K562 (cell line): ENCODE measurements around the gene ZNF577. TPM values are rescaled to one million over a fixed set of nuclear protein-coding genes. Genes with fewer than 3 reads are reported as not detected.
A peak's percentile ranks its signal among the peaks of the same experiment; 100 is the strongest.

ENCODE experiments used
- ATF7 ChIP-seq: fragments of 450-650 bp; IDR thresholded peaks from 2 replicates; pipeline ENCODE4 v1.7.1; 2014; ENCODE audit warnings: mild to moderate bottlenecking, moderate library complexity
- DIDO1 ChIP-seq: fragments of 450-650 bp; IDR thresholded peaks from 2 replicates; pipeline ENCODE4 v1.6.1; 2016; ENCODE audit warnings: low read depth, missing biosample characterization, missing genetic modification characterization
- HCFC1 ChIP-seq: IDR thresholded peaks from 2 replicates; pipeline ENCODE4 v1.6.1; 2012; ENCODE audit warnings: low read depth, low read length, improper control_type of control experiment
- HDGF ChIP-seq: fragments of 450-650 bp; IDR thresholded peaks from 2 replicates; pipeline ENCODE4 v1.6.1; 2016
- ID3 ChIP-seq, 2 experiments: fragments of 250-450 bp in 1 of 2; fragments of 450-650 bp in 1 of 2; sonication (Bioruptor Pico) in 1 of 2; IDR thresholded peaks; 2 replicates each; pipeline versions ENCODE4 v1.6.1 to v1.8.0; 2016 to 2021; ENCODE audit warnings: mild to moderate bottlenecking in 2 of 2, moderate library complexity in 2 of 2, missing compliant biosample characterization in 1 of 2, missing genetic modification characterization in 1 of 2
- NEUROD1 ChIP-seq: fragments of 150-350 bp; IDR thresholded peaks from 2 replicates; pipeline ENCODE4 v1.6.1; 2014; ENCODE audit warnings: borderline replicate concordance, low read length, low read depth; ENCODE audit not compliant: partially characterized antibody
- NFRKB ChIP-seq: fragments of 450-650 bp; IDR thresholded peaks from 2 replicates; pipeline ENCODE4 v1.6.1; 2016; ENCODE audit warnings: low read depth
- PPARD ChIP-seq: fragments of 250-450 bp; sonication (Bioruptor Pico); IDR thresholded peaks from 2 replicates; pipeline ENCODE4 v1.8.0; 2022; ENCODE audit warnings: inconsistent platforms, mild to moderate bottlenecking, moderate library complexity
- RBM25 ChIP-seq: fragments of 200-400 bp; formaldehyde crosslinking; IDR thresholded peaks from 2 replicates; pipeline ENCODE4 v1.6.1; 2018; ENCODE audit warnings: low read length, low read depth, moderate library complexity; ENCODE audit not compliant: severe bottlenecking
- TFAP4 ChIP-seq: sonication (generic); formaldehyde crosslinking; IDR thresholded peaks from 2 replicates; pipeline ENCODE4 v1.8.0; 2022; ENCODE audit warnings: missing genetic modification reagents, mild to moderate bottlenecking, moderate library complexity, borderline replicate concordance
- THAP7 ChIP-seq: fragments of 250-450 bp; sonication (Bioruptor Pico); IDR thresholded peaks from 2 replicates; pipeline ENCODE4 v1.5.0; 2021
- XRCC5 ChIP-seq: fragments of 200-400 bp; formaldehyde crosslinking; IDR thresholded peaks from 2 replicates; pipeline ENCODE4 v1.6.1; 2017; ENCODE audit warnings: low read depth, mild to moderate bottlenecking, low read length
- YY1 ChIP-seq, 3 experiments: IDR thresholded peaks; 2 replicates each; pipeline ENCODE4 v1.6.1; 2011; ENCODE audit warnings: low read length in 2 of 3, mild to moderate bottlenecking in 2 of 3, moderate library complexity in 2 of 3, borderline replicate concordance in 1 of 3, control low read depth in 1 of 3, low read depth in 1 of 3; ENCODE audit not compliant: insufficient read depth in 3 of 3, insufficient replicate concordance in 2 of 3, control insufficient read depth in 1 of 3, insufficient read length in 1 of 3; ENCODE audit errors: extremely low read depth in 1 of 3
- ZKSCAN1 ChIP-seq: fragments of 150-350 bp; IDR thresholded peaks from 2 replicates; pipeline ENCODE4 v1.6.1; 2016; ENCODE audit warnings: low read depth, low read length
- ZNF316 ChIP-seq: fragments of 450-650 bp; IDR thresholded peaks from 2 replicates; pipeline ENCODE4 v1.6.1; 2016
- polyA plus RNA-seq, 8 experiments: library from polyadenylated mRNA; depleted of rRNA in 4 of 8; stranded (reverse) in 5 of 8; unstranded in 3 of 8; fragments of >200 nt; fragmentation: Nextera tagmentation in 2 of 8; fragmentation: Illumina TruSeq in 1 of 8; extraction: Ambion mirVana in 2 of 8; extraction: Trizol in 1 of 8; gene quantifications; 2 replicates each; pipeline versions ENCODE4 v1.2.1 to v1.2.3, GENCODE V29; 2011 to 2014; ENCODE audit warnings: inconsistent platforms in 1 of 8, missing spikeins in 1 of 8
- total RNA-seq, 7 experiments: library from RNA; depleted of rRNA in 6 of 7; stranded (reverse); fragments of >200 nt in 6 of 7; fragmentation: Illumina TruSeq in 2 of 7; extraction: Trizol in 2 of 7; gene quantifications; 2 replicates each; pipeline versions ENCODE4 v1.2.1 to v1.2.3, GENCODE V29; 2011 to 2021; ENCODE audit warnings: low replicate concordance in 1 of 7
- TF ChIP-seq, protein P1 (sequence below): fragments of 450-650 bp; IDR thresholded peaks from 2 replicates; pipeline ENCODE4 v1.6.1; 2017; ENCODE audit warnings: antibody characterized with exemption
- TF ChIP-seq, protein P2 (sequence below): fragments of 200-800 bp; sonication (Bioruptor generic); IDR thresholded peaks from 2 replicates; pipeline ENCODE4 v1.6.1; 2017; ENCODE audit warnings: missing genetic modification characterization, missing compliant biosample characterization

ZNF577 gene
- total and polyA plus RNA-seq, 9 of the 15 experiments (the other 6 are each of a cell fraction or from before 2014, with no cell fraction given), result 1.3 to 12.7 (median 7.0) TPM

GRCh38 chr19:51926784-51927741 lies 39.3 kb upstream of the ZNF577 start, which contains the start of gene ZNF613 (continued):
- TF ChIP-seq, protein P1, sequence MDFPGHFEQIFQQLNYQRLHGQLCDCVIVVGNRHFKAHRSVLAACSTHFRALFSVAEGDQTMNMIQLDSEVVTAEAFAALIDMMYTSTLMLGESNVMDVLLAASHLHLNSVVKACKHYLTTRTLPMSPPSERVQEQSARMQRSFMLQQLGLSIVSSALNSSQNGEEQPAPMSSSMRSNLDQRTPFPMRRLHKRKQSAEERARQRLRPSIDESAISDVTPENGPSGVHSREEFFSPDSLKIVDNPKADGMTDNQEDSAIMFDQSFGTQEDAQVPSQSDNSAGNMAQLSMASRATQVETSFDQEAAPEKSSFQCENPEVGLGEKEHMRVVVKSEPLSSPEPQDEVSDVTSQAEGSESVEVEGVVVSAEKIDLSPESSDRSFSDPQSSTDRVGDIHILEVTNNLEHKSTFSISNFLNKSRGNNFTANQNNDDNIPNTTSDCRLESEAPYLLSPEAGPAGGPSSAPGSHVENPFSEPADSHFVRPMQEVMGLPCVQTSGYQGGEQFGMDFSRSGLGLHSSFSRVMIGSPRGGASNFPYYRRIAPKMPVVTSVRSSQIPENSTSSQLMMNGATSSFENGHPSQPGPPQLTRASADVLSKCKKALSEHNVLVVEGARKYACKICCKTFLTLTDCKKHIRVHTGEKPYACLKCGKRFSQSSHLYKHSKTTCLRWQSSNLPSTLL, result no peak
- TF ChIP-seq XRCC5 (peak; percentile 41; the same call in 1 of the 2 replicates), ATF7 (peak; percentile 77; the same call in 1 of the 2 replicates), ZNF316 (no peak), DIDO1 (tag) (peak; percentile 12; the same call in 1 of the 2 replicates), HDGF (no peak), PPARD (CRISPR knock-in tag) (no peak), YY1 (IDR thresholded peaks at IDR 0.05; ENCODE audit: borderline replicate concordance in 1 of 3, control insufficient read depth in 1 of 3, extremely low read depth in 1 of 3, insufficient read depth in 3 of 3, insufficient read length in 1 of 3, insufficient replicate concordance in 2 of 3, low read depth in 1 of 3, low read length in 2 of 3) (peak; percentile 93 to 96 (median 94)), NEUROD1 (peak; percentile 28), ZKSCAN1 (no peak), RBM25 (peak; percentile 52), ID3 (CRISPR knock-in tag; IDR thresholded peaks at IDR 0.05) (no peak), ID3 (tag; IDR thresholded peaks at IDR 0.05) (0 out of 2 replicates have a peak, but pooled peaks have one; percentile 40), NFRKB (peak; percentile 77; the same call in 1 of the 2 replicates), THAP7 (CRISPR knock-in tag) (no peak), HCFC1 (peak; percentile 81), TFAP4 (CRISPR knock-in tag) (peak; percentile 57; the same call in 1 of the 2 replicates)
- TF ChIP-seq, protein P2, sequence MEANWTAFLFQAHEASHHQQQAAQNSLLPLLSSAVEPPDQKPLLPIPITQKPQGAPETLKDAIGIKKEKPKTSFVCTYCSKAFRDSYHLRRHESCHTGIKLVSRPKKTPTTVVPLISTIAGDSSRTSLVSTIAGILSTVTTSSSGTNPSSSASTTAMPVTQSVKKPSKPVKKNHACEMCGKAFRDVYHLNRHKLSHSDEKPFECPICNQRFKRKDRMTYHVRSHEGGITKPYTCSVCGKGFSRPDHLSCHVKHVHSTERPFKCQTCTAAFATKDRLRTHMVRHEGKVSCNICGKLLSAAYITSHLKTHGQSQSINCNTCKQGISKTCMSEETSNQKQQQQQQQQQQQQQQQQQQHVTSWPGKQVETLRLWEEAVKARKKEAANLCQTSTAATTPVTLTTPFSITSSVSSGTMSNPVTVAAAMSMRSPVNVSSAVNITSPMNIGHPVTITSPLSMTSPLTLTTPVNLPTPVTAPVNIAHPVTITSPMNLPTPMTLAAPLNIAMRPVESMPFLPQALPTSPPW (CRISPR knock-in tag), result peak; percentile 51
